NCI-H460 (cell line): ENCODE data around the gene HDGF. TPM values are rescaled to one million over a fixed set of nuclear protein-coding genes. Genes with fewer than 3 reads are reported as not detected.

Source experiments
- DNase-seq: peaks from one replicate; pipeline ENCODE4 v3.0.0-alpha.2; 2016; ENCODE audit warnings: low read depth; ENCODE audit errors: extremely low read depth
- total RNA-seq: library from RNA; depleted of rRNA; stranded (reverse); fragments of >200 nt; shearing (Covaris generic); gene quantifications from 2 replicates; pipeline ENCODE4 v1.2.3, GENCODE V29; 2014; rRNA removed

The HDGF gene
- total RNA-seq, 1 experiment from 2014 or later, result 460 TPM

GRCh38 chr1:156703741-156704140, 47.7 kb downstream of the HDGF start:
- DNase-seq, result no peak

DNA sequence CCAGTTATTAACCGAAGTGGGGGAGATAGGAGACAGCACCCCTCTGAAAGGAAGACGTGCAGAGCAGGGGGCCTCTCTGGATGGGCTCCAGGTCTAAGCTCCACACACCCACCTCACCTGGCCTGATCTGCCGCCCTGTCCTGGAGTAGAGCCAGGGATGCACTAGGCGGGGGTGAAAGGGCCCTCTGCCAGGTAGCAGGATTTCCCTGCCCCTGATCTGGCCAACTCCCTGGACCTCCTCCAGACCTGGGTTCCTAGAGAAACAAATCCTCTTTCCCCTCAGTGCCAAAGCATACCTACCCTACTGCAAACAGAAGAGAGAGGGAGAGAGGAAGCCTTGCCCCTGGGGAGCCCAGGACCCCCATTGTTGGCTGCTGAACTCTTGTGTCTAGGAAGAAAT, 48.1 kb downstream of the HDGF start:
- no peak for DNase-seq

GRCh38 chr1:156700736-156701531, 50.5 kb downstream of the HDGF start:
- DNase-seq, result no peak

- DNase-seq, result no peak
These were observed 52.5 kb downstream of the HDGF start for GRCh38 chr1:156698995-156699394.

GRCh38 chr1:156697481-156697880, 54.0 kb downstream of the HDGF start:
- no peak for DNase-seq

GRCh38 chr1:156696755-156697154, 54.7 kb downstream of the HDGF start:
- DNase-seq, result no peak

DNA sequence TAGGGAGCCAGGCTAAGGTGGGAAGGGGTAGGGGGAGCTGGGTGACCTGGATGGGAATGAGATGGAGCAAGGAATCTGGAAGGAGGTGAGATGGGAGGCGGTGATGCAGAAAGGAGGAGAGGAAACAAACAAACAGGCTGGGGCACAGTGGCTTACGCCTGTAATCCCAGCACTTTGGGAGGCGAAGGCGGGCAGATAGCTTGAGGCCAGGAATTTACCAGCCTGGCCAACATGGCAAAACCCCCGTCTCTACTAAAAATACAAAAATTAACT, 56.8 kb downstream of the HDGF start:
- no peak for DNase-seq

GRCh38 chr1:156693848-156694689, 57.4 kb downstream of the HDGF start:
- DNase-seq, result no peak

GRCh38 chr1:156692925-156693847, 58.3 kb downstream of the HDGF start:
- no peak for DNase-seq

- no peak for DNase-seq
These were observed 59.0 kb downstream of the HDGF start for GRCh38 chr1:156692441-156692924.

Other genes starting within 250 kb of the HDGF start
- 27.6 and 28.7 TPM in 2 replicates for gene IQGAP3, start 179.1 kb downstream of the HDGF start, total RNA-seq
- gene TTC24, start 172.0 kb downstream of the HDGF start, total RNA-seq, result not detected in 2 replicates
- 235 and 249 TPM in 2 replicates for gene NAXE, start 159.9 kb downstream of the HDGF start, total RNA-seq
- gene GPATCH4, start 150.2 kb downstream of the HDGF start, total RNA-seq, result 28.7 and 36.7 TPM in 2 replicates
- gene HAPLN2, start 132.3 kb downstream of the HDGF start, total RNA-seq, result 0.52 TPM in 1 of 2 replicates, not detected in the other
- gene BCAN, start 109.6 kb downstream of the HDGF start, total RNA-seq, result 0.07 TPM in 1 of 2 replicates, not detected in the other
- 2.2 and 2.5 TPM in 2 replicates for gene NES, start 74.3 kb downstream of the HDGF start, total RNA-seq
- gene CRABP2, start 46.1 kb downstream of the HDGF start, total RNA-seq, result 1.2 and 1.8 TPM in 2 replicates
- 24.6 and 32.1 TPM in 2 replicates for gene METTL25B, start 23.2 kb downstream of the HDGF start, total RNA-seq
- 42.1 and 42.2 TPM in 2 replicates for gene ISG20L2, start 22.9 kb downstream of the HDGF start, total RNA-seq
- 175 and 203 TPM in 2 replicates for gene MRPL24, start 10.6 kb downstream of the HDGF start, total RNA-seq
- gene PRCC, start 15.9 kb upstream of the HDGF start, total RNA-seq, result 52.0 and 67.4 TPM in 2 replicates
- gene SH2D2A, start 65.2 kb upstream of the HDGF start, total RNA-seq, result 135 TPM in 2 replicates
- gene INSRR, start 107.4 kb upstream of the HDGF start, total RNA-seq, result 0.17 and 0.42 TPM in 2 replicates
- 5.5 and 6.0 TPM in 2 replicates for gene NTRK1, start 109.2 kb upstream of the HDGF start, total RNA-seq
- 0.27 and 0.29 TPM in 2 replicates for gene PEAR1, start 142.0 kb upstream of the HDGF start, total RNA-seq
- gene LRRC71, start 169.0 kb upstream of the HDGF start, total RNA-seq, result not detected in 2 replicates